ENCODE data around the gene NRIP3.

DNA sequence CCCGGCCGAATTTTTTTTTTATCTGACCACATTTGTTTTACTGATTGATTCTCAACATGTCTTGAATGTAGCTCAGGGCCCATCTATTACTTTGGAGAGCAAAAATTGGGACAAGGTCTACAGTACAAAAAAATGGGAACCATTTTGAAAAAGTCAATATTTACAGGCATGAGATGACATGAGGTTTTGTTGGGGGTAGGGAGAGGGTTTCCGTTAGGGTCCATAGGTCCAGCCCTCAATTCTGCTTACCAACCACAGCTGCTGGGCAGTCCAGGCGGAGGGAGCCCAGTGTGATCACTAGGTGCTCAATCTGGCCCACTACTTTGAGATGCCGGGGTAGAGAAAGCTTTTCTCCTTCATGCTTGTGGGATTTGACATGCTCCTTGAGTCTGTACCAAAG is 18.3 kb downstream of the NRIP3 start:
- TF ChIP-seq, protein P1, sequence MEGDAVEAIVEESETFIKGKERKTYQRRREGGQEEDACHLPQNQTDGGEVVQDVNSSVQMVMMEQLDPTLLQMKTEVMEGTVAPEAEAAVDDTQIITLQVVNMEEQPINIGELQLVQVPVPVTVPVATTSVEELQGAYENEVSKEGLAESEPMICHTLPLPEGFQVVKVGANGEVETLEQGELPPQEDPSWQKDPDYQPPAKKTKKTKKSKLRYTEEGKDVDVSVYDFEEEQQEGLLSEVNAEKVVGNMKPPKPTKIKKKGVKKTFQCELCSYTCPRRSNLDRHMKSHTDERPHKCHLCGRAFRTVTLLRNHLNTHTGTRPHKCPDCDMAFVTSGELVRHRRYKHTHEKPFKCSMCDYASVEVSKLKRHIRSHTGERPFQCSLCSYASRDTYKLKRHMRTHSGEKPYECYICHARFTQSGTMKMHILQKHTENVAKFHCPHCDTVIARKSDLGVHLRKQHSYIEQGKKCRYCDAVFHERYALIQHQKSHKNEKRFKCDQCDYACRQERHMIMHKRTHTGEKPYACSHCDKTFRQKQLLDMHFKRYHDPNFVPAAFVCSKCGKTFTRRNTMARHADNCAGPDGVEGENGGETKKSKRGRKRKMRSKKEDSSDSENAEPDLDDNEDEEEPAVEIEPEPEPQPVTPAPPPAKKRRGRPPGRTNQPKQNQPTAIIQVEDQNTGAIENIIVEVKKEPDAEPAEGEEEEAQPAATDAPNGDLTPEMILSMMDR (IDR thresholded peaks at IDR 0.05), result no peak
- no peak for TF ChIP-seq POLR2A (IDR thresholded peaks at IDR 0.05)

Measured in Peyer's patch (tissue), 4 donors.